Measurements from ENCODE around the gene RAB43.

- TF ChIP-seq ZNF768 (tag by site-specific recombination; IDR thresholded peaks at IDR 0.05), result no peak
- TF ChIP-seq CTCF (tag by site-specific recombination; IDR thresholded peaks at IDR 0.05), result no peak
- TF ChIP-seq ZNF701 (tag by site-specific recombination; IDR thresholded peaks at IDR 0.05), result no peak
- no peak for TF ChIP-seq REST (tag by site-specific recombination; IDR thresholded peaks at IDR 0.05)
- no peak for TF ChIP-seq YY1 (tag by site-specific recombination; IDR thresholded peaks at IDR 0.05)
- no peak for TF ChIP-seq WT1 (tag by site-specific recombination; IDR thresholded peaks at IDR 0.05)
- no peak for TF ChIP-seq ZNF792 (tag by site-specific recombination; IDR thresholded peaks at IDR 0.05)
- no peak for TF ChIP-seq ZBTB26 (tag by site-specific recombination; optimal IDR thresholded peaks at IDR 0.05)
- TF ChIP-seq ZNF416 (tag by site-specific recombination; IDR thresholded peaks at IDR 0.05), result no peak
- TF ChIP-seq PRDM6 (tag by site-specific recombination; IDR thresholded peaks at IDR 0.05), result no peak
Observed at GRCh38 chr3:129166579-129167332, 45.2 kb upstream of the RAB43 start.
